Testis (tissue), 2 donors: ENCODE measurements around the gene PNKP.

Experiments
- POLR2A ChIP-seq: fragments of 450-650 bp; IDR thresholded peaks from one replicate; pipeline ENCODE4 v1.6.1; 2017; ENCODE audit warnings: antibody characterized with exemption, mild to moderate bottlenecking, moderate library complexity
- TF ChIP-seq, protein P1 (sequence below), 3 experiments: fragments of 450-650 bp in 2 of 3; fragments of 200-600 bp in 1 of 3; sonication (generic) in 1 of 3; IDR thresholded peaks; one replicate each; pipeline ENCODE4 v1.5.1; 2016 to 2019; ENCODE audit warnings: antibody characterized with exemption in 3 of 3, mild to moderate bottlenecking in 2 of 3, moderate library complexity in 1 of 3

DNA sequence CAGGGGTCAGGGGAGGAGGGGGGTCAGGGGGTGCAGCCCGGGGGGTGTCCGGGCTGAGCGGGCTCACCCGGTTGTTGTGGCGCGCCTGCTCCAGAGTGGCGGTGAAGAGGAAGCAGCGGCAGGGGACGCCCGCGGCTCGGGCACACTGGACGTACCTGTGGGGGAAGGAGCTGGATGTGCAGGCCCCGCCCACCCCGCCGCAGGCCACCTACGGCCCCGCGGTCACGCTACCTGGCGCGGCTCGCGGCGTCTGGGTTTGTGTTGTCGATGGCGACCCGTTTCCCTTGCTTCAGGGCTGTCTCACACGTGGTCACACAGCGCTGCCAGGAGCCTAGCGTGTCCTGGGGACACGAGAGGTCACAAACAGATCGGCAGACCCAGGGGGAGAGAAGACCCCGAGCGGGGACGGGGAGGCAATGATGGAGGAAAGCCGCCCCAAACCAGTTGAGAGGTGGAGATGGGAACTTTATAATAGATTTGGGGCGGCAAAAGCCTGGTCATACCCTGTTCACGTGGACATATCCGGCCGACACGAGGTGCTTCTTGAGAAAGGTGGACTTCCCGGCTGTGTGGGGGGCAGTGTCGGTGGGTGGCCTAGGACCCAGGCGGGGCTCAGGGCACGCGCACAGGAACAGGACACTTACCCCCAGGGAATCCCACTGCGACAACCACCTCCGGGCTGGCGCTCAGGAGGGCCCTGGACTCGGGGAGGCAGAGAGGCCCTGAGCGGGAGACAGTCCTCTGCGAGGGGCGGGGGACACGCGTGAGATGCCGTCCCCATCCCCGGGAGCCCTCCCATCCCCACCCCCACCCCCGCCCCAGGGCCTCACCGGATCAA is 5.6 kb downstream of the PNKP start:
- TF ChIP-seq, protein P1, sequence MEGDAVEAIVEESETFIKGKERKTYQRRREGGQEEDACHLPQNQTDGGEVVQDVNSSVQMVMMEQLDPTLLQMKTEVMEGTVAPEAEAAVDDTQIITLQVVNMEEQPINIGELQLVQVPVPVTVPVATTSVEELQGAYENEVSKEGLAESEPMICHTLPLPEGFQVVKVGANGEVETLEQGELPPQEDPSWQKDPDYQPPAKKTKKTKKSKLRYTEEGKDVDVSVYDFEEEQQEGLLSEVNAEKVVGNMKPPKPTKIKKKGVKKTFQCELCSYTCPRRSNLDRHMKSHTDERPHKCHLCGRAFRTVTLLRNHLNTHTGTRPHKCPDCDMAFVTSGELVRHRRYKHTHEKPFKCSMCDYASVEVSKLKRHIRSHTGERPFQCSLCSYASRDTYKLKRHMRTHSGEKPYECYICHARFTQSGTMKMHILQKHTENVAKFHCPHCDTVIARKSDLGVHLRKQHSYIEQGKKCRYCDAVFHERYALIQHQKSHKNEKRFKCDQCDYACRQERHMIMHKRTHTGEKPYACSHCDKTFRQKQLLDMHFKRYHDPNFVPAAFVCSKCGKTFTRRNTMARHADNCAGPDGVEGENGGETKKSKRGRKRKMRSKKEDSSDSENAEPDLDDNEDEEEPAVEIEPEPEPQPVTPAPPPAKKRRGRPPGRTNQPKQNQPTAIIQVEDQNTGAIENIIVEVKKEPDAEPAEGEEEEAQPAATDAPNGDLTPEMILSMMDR (IDR thresholded peaks at IDR 0.05) = no peak
- no peak for TF ChIP-seq POLR2A
